DMS53 treated with DMSO at 0.1 percent for 48 hours (cell line): ENCODE measurements around the gene NMRK1.

Source experiments
- DNase-seq: peaks from one replicate; lab custom pipeline; 2025; ENCODE audit not compliant: unreplicated experiment; lab: John Stamatoyannopoulos, UW

The NMRK1 gene

GRCh38 chr9:75063556-75064305 is 24.2 kb downstream of the NMRK1 start:
- no peak for DNase-seq

GRCh38 chr9:75061169-75061568 is 26.8 kb downstream of the NMRK1 start:
- DNase-seq, result no peak

- DNase-seq, result no peak
Observed at GRCh38 chr9:75054368-75055001, 33.5 kb downstream of the NMRK1 start.

GRCh38 chr9:75053869-75054268 is 34.1 kb downstream of the NMRK1 start:
- no peak for DNase-seq

- no peak for DNase-seq
Observed at GRCh38 chr9:75051285-75051684, 36.7 kb downstream of the NMRK1 start.

GRCh38 chr9:75047506-75047905 is 40.4 kb downstream of the NMRK1 start:
- DNase-seq, result no peak

- DNase-seq, result no peak
Observed at GRCh38 chr9:75046725-75047345, 41.1 kb downstream of the NMRK1 start.

- DNase-seq, result no peak
Observed at GRCh38 chr9:75041041-75041440, 46.9 kb downstream of the NMRK1 start.

GRCh38 chr9:75039801-75040200 is 48.2 kb downstream of the NMRK1 start:
- DNase-seq, result no peak

- no peak for DNase-seq
Observed at GRCh38 chr9:75039009-75039408, 48.9 kb downstream of the NMRK1 start.

- no peak for DNase-seq
Observed at GRCh38 chr9:75036793-75037192, 51.2 kb downstream of the NMRK1 start.

- no peak for DNase-seq
Observed at GRCh38 chr9:75033791-75034473, 54.0 kb downstream of the NMRK1 start.

- peak; percentile 5 for DNase-seq
Observed at GRCh38 chr9:75027187-75028107, 60.5 kb downstream of the NMRK1 start.

GRCh38 chr9:75023846-75024245 is 64.1 kb downstream of the NMRK1 start:
- no peak for DNase-seq

- DNase-seq, result no peak
Observed at GRCh38 chr9:75019654-75020053, 68.3 kb downstream of the NMRK1 start.

- no peak for DNase-seq
Observed at GRCh38 chr9:75019022-75019421, 68.9 kb downstream of the NMRK1 start.

- no peak for DNase-seq
Observed at GRCh38 chr9:75017378-75017777, 70.6 kb downstream of the NMRK1 start.

- no peak for DNase-seq
Observed at GRCh38 chr9:75013735-75014134, 74.2 kb downstream of the NMRK1 start.
